ENCODE data around the gene GMCL2.

GRCh38 chr5:178170455-178170854 lies 16.7 kb downstream of the GMCL2 start:
- TF ChIP-seq POLR2AphosphoS5 (IDR thresholded peaks at IDR 0.05): no peak
- TF ChIP-seq CTCF (IDR thresholded peaks at IDR 0.05): no peak
